ENCODE measurements around the gene ARMC8.

The ARMC8 gene

GRCh38 chr3:138242466-138242865 lies 55.4 kb downstream of the ARMC8 start:
- Histone ChIP-seq H3K27ac (no peak overlapping the region), H3K4me2 (no peak overlapping the region), H3K27me3 (ENCODE audit: insufficient read depth, low read depth) (no peaks in the 10 kb centered on the region), H3K4me3 (IDR thresholded peaks at IDR 0.05; ENCODE audit: insufficient read depth, low read depth, low read length) (no peak overlapping the region), H3K4me1 (ENCODE audit: low read depth, poor library complexity, severe bottlenecking) (no peaks in the 10 kb centered on the region), H3K79me2 (ENCODE audit: insufficient read depth, low read depth) (no peaks in the 10 kb centered on the region), H2AFZ (ENCODE audit: low read depth) (no peak overlapping the region), H4K20me1 (ENCODE audit: insufficient read depth) (no peaks in the 10 kb centered on the region), H3K36me3 (ENCODE audit: insufficient read depth) (no peaks in the 10 kb centered on the region), H3K9ac (no peak overlapping the region)
- TF ChIP-seq CTCF (conservative IDR thresholded peaks at IDR 0.05; ENCODE audit: low read depth, low read length) = no peak

GRCh38 chr3:138245026-138245425 lies 57.9 kb downstream of the ARMC8 start:
- Histone ChIP-seq H3K27me3 (ENCODE audit: insufficient read depth, low read depth) (no peaks in the 10 kb centered on the region), H3K4me1 (ENCODE audit: low read depth, poor library complexity, severe bottlenecking) (no peaks in the 10 kb centered on the region), H3K36me3 (ENCODE audit: insufficient read depth) (no peaks in the 10 kb centered on the region), H4K20me1 (ENCODE audit: insufficient read depth) (no peaks in the 10 kb centered on the region), H3K4me3 (IDR thresholded peaks at IDR 0.05; ENCODE audit: insufficient read depth, low read depth, low read length) (no peak overlapping the region), H3K9ac (no peak overlapping the region), H3K27ac (no peak overlapping the region), H3K4me2 (no peak overlapping the region), H3K79me2 (ENCODE audit: insufficient read depth, low read depth) (no peaks in the 10 kb centered on the region), H2AFZ (ENCODE audit: low read depth) (no peak overlapping the region)
- TF ChIP-seq CTCF (conservative IDR thresholded peaks at IDR 0.05; ENCODE audit: low read depth, low read length) = no peak

GRCh38 chr3:138249636-138250035 lies 62.5 kb downstream of the ARMC8 start:
- no peak overlapping the region for H3K4me3 ChIP-seq (IDR thresholded peaks at IDR 0.05; ENCODE audit: insufficient read depth, low read depth, low read length)
- no peak for TF ChIP-seq CTCF (conservative IDR thresholded peaks at IDR 0.05; ENCODE audit: low read depth, low read length)

GRCh38 chr3:138253609-138254008 lies 66.5 kb downstream of the ARMC8 start:
- peaks cover 18% of the 10 kb centered on the region for H3K4me1 ChIP-seq (ENCODE audit: low read depth, poor library complexity, severe bottlenecking)
- H3K4me3 ChIP-seq (IDR thresholded peaks at IDR 0.05; ENCODE audit: insufficient read depth, low read depth, low read length) = no peak overlapping the region
- H3K9ac ChIP-seq = no peak overlapping the region
- no peak for TF ChIP-seq CTCF (conservative IDR thresholded peaks at IDR 0.05; ENCODE audit: low read depth, low read length)
- no peaks in the 10 kb centered on the region for H3K27me3 ChIP-seq (ENCODE audit: insufficient read depth, low read depth)
- no peak overlapping the region for H3K4me2 ChIP-seq
- H3K36me3 ChIP-seq (ENCODE audit: insufficient read depth) = no peaks in the 10 kb centered on the region
- H3K27ac ChIP-seq = no peak overlapping the region
- no peaks in the 10 kb centered on the region for H4K20me1 ChIP-seq (ENCODE audit: insufficient read depth)
- H3K79me2 ChIP-seq (ENCODE audit: insufficient read depth, low read depth) = no peaks in the 10 kb centered on the region
- no peak overlapping the region for H2AFZ ChIP-seq (ENCODE audit: low read depth)

More at GRCh38 chr3:138249636-138250035, 62.5 kb downstream of the ARMC8 start:
- Histone ChIP-seq H4K20me1 (ENCODE audit: insufficient read depth) (no peaks in the 10 kb centered on the region), H3K9ac (no peak overlapping the region), H3K27me3 (ENCODE audit: insufficient read depth, low read depth) (no peaks in the 10 kb centered on the region), H3K79me2 (ENCODE audit: insufficient read depth, low read depth) (no peaks in the 10 kb centered on the region), H3K36me3 (ENCODE audit: insufficient read depth) (no peaks in the 10 kb centered on the region), H3K27ac (no peak overlapping the region), H3K4me2 (no peak overlapping the region), H3K4me1 (ENCODE audit: low read depth, poor library complexity, severe bottlenecking) (no peaks in the 10 kb centered on the region), H2AFZ (ENCODE audit: low read depth) (no peak overlapping the region)

All from KMS-11 (cell line).